ENCODE results near the gene DNAJC12.

GRCh38 chr10:67884842-67885670, 47.1 kb upstream of the DNAJC12 start:
- no peak for TF ChIP-seq CTCF (IDR thresholded peaks at IDR 0.05; ENCODE audit: low read depth, low read length, poor library complexity, severe bottlenecking)
- TF ChIP-seq EZH2phosphoT487 (IDR thresholded peaks at IDR 0.05; ENCODE audit: borderline replicate concordance, low read length) = no peak

Measured in DOHH2 (cell line).